Superior temporal gyrus (tissue), 1 donor: ENCODE data around the gene CCDC3.
"Not testable (repeated sequence)": the region's sequence is repeated elsewhere in the genome, so short reads cannot be mapped to it uniquely, and the experiment has no call there.

Experiments used
- DNase-seq: peaks from one replicate; pipeline ENCODE4 v3.0.0-alpha.2; 2016; ENCODE audit errors: extremely low spot score

Gene CCDC3

GRCh38 chr10:12887780-12888179 is 113.7 kb downstream of the CCDC3 start:
- DNase-seq, result no peak

GRCh38 chr10:12884851-12885250 is 116.7 kb downstream of the CCDC3 start:
- DNase-seq, result no peak

- no peak for DNase-seq
These were observed 121.1 kb downstream of the CCDC3 start for GRCh38 chr10:12880423-12880822.

GRCh38 chr10:12877150-12877549 is 124.4 kb downstream of the CCDC3 start:
- DNase-seq, result no peak

GRCh38 chr10:12876266-12876665 is 125.2 kb downstream of the CCDC3 start:
- DNase-seq, result peak; percentile 28

- DNase-seq, result no peak
These were observed 126.4 kb downstream of the CCDC3 start for GRCh38 chr10:12875100-12875499.

GRCh38 chr10:12874501-12874900 is 127.0 kb downstream of the CCDC3 start:
- DNase-seq, result no peak

GRCh38 chr10:12873172-12873571 is 128.3 kb downstream of the CCDC3 start:
- no peak for DNase-seq

GRCh38 chr10:12872577-12872976 is 128.9 kb downstream of the CCDC3 start:
- DNase-seq, result no peak

GRCh38 chr10:12869427-12869826 is 132.1 kb downstream of the CCDC3 start:
- DNase-seq, result peak; percentile 51

- DNase-seq, result no peak
These were observed 133.3 kb downstream of the CCDC3 start for GRCh38 chr10:12868229-12868628.

GRCh38 chr10:12865515-12865914 is 136.0 kb downstream of the CCDC3 start:
- not testable (repeated sequence) for DNase-seq

- no peak for DNase-seq
These were observed 139.1 kb downstream of the CCDC3 start for GRCh38 chr10:12862459-12862858.

- peak; percentile 2 for DNase-seq
These were observed 146.5 kb downstream of the CCDC3 start for GRCh38 chr10:12854988-12855387.

- DNase-seq, result no peak
These were observed 148.8 kb downstream of the CCDC3 start for GRCh38 chr10:12852687-12853086.

GRCh38 chr10:12849319-12850181 is 152.0 kb downstream of the CCDC3 start:
- DNase-seq, result no peak

GRCh38 chr10:12848439-12849173 is 152.9 kb downstream of the CCDC3 start:
- no peak for DNase-seq

- DNase-seq, result no peak
These were observed 154.0 kb downstream of the CCDC3 start for GRCh38 chr10:12847361-12847975.

GRCh38 chr10:12846718-12847117 is 154.8 kb downstream of the CCDC3 start:
- no peak for DNase-seq
